Measurements from ENCODE around the gene DNAH10. TPM values are rescaled to one million over a fixed set of nuclear protein-coding genes. Genes with fewer than 3 reads are reported as not detected.

Gene DNAH10
- total and polyA plus RNA-seq, 10 of the 15 experiments (the other 5 are each of a cell fraction or from before 2014, with no cell fraction given), result 0.01 to 0.32 (median 0.06) TPM

- no peak for TF ChIP-seq CTCF (IDR thresholded peaks at IDR 0.05 in 2 of 3, conservative IDR thresholded peaks at IDR 0.05 in 1 of 3; ENCODE audit: control insufficient read depth in 2 of 3, extremely low read depth in 1 of 3, insufficient read depth in 1 of 3, low read depth in 3 of 3, low read length in 3 of 3)
- TF ChIP-seq HSF1 (IDR thresholded peaks at IDR 0.05; ENCODE audit: low read depth, low read length), result no peak
- no peak for TF ChIP-seq DPF2 (IDR thresholded peaks at IDR 0.05)
- no peak for TF ChIP-seq FOXK2 (IDR thresholded peaks at IDR 0.05)
- no peak for TF ChIP-seq RB1 (IDR thresholded peaks at IDR 0.05; ENCODE audit: borderline replicate concordance)
- no peak for TF ChIP-seq YBX1 (IDR thresholded peaks at IDR 0.05)
- TF ChIP-seq ZNF24 (IDR thresholded peaks at IDR 0.05), result no peak
- TF ChIP-seq BCLAF1 (IDR thresholded peaks at IDR 0.05), result no peak
These were observed 195.1 kb downstream of the DNAH10 start (continued) for GRCh38 chr12:123957196-123957595.
